Neural cell (in vitro differentiated cells): ENCODE measurements around the gene COG4. TPM values are rescaled to one million over a fixed set of nuclear protein-coding genes. Genes with fewer than 3 reads are reported as not detected.

Source experiments
- H2AFZ ChIP-seq: fragments of 200-600, 300-800 bp; sonication (generic), shearing (Covaris generic); 2 replicates; pipeline ENCODE4 v1.6.0; 2014; ENCODE audit warnings: low read depth, mild to moderate bottlenecking, antibody characterized with exemption, low read length, moderate library complexity
- H3F3A ChIP-seq: fragments of 200-600 bp; shearing (Covaris generic); 2 replicates; pipeline ENCODE4 v1.6.1; 2016; ENCODE audit warnings: mild to moderate bottlenecking, moderate library complexity, mixed read lengths, antibody characterized with exemption, low read length; ENCODE audit not compliant: insufficient read depth, poor library complexity, severe bottlenecking
- H3K27ac ChIP-seq: fragments of 200-600, 300-800 bp; sonication (generic), shearing (Covaris generic); 2 replicates; pipeline ENCODE4 v1.5.1; 2014; ENCODE audit warnings: mild to moderate bottlenecking, low read length, moderate library complexity
- H3K27me3 ChIP-seq: fragments of 300-800, 200-600 bp; sonication (generic), shearing (Covaris generic); 2 replicates; pipeline ENCODE4 v1.6.0; 2014; ENCODE audit warnings: mild to moderate bottlenecking, low read depth, low read length, moderate library complexity; ENCODE audit not compliant: insufficient read depth
- H3K36me3 ChIP-seq: fragments of 300-800, 200-600 bp; sonication (generic), shearing (Covaris generic); 2 replicates; pipeline ENCODE4 v1.5.1; 2014; ENCODE audit warnings: mild to moderate bottlenecking, antibody characterized with exemption, low read length, moderate library complexity; ENCODE audit not compliant: insufficient read depth
- H3K4me2 ChIP-seq: fragments of 300-800, 200-600 bp; sonication (generic), shearing (Covaris generic); 2 replicates; pipeline ENCODE4 v1.6.0; 2014; ENCODE audit warnings: mild to moderate bottlenecking, low read length
- H3K4me3 ChIP-seq: fragments of 300-800, 200-600 bp; sonication (generic), shearing (Covaris generic); 2 replicates; pipeline ENCODE4 v1.5.1; 2014; ENCODE audit warnings: mild to moderate bottlenecking, low read length, moderate library complexity
- H3K79me2 ChIP-seq: fragments of 200-600 bp; shearing (Covaris generic); replicated peaks from 2 replicates; pipeline ENCODE4 v1.6.0; 2014; ENCODE audit warnings: mild to moderate bottlenecking, low read length, moderate library complexity; ENCODE audit not compliant: insufficient read depth
- H3K9ac ChIP-seq: fragments of 300-800, 200-600 bp; sonication (generic), shearing (Covaris generic); 2 replicates; pipeline ENCODE4 v1.6.1; 2016; ENCODE audit warnings: mild to moderate bottlenecking, low read length, mixed read lengths
- H3K9me2 ChIP-seq: fragments of 200-600 bp; shearing (Covaris generic); 2 replicates; pipeline ENCODE4 v1.6.1; 2016; ENCODE audit warnings: mild to moderate bottlenecking, low read length, mixed read lengths; ENCODE audit not compliant: insufficient read depth
- H3K9me3 ChIP-seq: fragments of 200-600, 300-800 bp; sonication (generic), shearing (Covaris generic); 2 replicates; pipeline ENCODE4 v1.6.1; 2016; ENCODE audit warnings: mild to moderate bottlenecking, mixed run types, low read length, moderate library complexity, mixed read lengths
- H4K20me1 ChIP-seq: fragments of 200-600 bp; shearing (Covaris generic); 2 replicates; pipeline ENCODE4 v1.6.1; 2016; ENCODE audit warnings: mild to moderate bottlenecking, mixed run types; ENCODE audit not compliant: insufficient read depth
- CTCF ChIP-seq: fragments of 450-650 bp; IDR thresholded peaks from 2 replicates; pipeline ENCODE4 v1.5.1; 2014; ENCODE audit warnings: antibody characterized with exemption, mild to moderate bottlenecking, moderate library complexity; ENCODE audit not compliant: poor library complexity, severe bottlenecking
- EP300 ChIP-seq: fragments of 450-650 bp; conservative IDR thresholded peaks from 2 replicates; pipeline ENCODE4 v1.6.1; 2014; ENCODE audit warnings: antibody characterized with exemption, mild to moderate bottlenecking, moderate library complexity; ENCODE audit not compliant: poor library complexity, severe bottlenecking
- EZH2 ChIP-seq: fragments of 200-600, 300-800 bp; shearing (Covaris generic), sonication (generic); IDR thresholded peaks from 2 replicates; pipeline ENCODE4 v1.6.1; 2014; ENCODE audit warnings: antibody characterized with exemption, low read length, borderline replicate concordance, mild to moderate bottlenecking; ENCODE audit not compliant: insufficient read depth, poor library complexity, severe bottlenecking
- MXI1 ChIP-seq: fragments of 450-650 bp; conservative IDR thresholded peaks from 2 replicates; pipeline ENCODE4 v1.6.1; 2014; ENCODE audit warnings: antibody characterized with exemption, mild to moderate bottlenecking; ENCODE audit not compliant: poor library complexity, severe bottlenecking
- POLR2AphosphoS5 ChIP-seq: IDR thresholded peaks from 2 replicates; pipeline ENCODE4 v1.6.1; 2012
- RAD21 ChIP-seq: fragments of 450-650 bp; conservative IDR thresholded peaks from 2 replicates; pipeline ENCODE4 v1.6.1; 2014; ENCODE audit warnings: antibody characterized with exemption, mild to moderate bottlenecking, moderate library complexity
- REST ChIP-seq: IDR thresholded peaks from 2 replicates; pipeline ENCODE4 v1.6.1; 2012; ENCODE audit warnings: borderline replicate concordance
- TAF1 ChIP-seq: IDR thresholded peaks from 2 replicates; pipeline ENCODE4 v1.6.1; 2012; ENCODE audit warnings: low read depth
- polyA plus RNA-seq: library from polyadenylated mRNA; depleted of rRNA; stranded (reverse); fragments of >200 nt; gene quantifications from 2 replicates; pipeline ENCODE4 v1.2.3, GENCODE V29; 2014

The COG4 gene
- polyA plus RNA-seq, 1 donor from 2014 or later, result 185 TPM

DNA sequence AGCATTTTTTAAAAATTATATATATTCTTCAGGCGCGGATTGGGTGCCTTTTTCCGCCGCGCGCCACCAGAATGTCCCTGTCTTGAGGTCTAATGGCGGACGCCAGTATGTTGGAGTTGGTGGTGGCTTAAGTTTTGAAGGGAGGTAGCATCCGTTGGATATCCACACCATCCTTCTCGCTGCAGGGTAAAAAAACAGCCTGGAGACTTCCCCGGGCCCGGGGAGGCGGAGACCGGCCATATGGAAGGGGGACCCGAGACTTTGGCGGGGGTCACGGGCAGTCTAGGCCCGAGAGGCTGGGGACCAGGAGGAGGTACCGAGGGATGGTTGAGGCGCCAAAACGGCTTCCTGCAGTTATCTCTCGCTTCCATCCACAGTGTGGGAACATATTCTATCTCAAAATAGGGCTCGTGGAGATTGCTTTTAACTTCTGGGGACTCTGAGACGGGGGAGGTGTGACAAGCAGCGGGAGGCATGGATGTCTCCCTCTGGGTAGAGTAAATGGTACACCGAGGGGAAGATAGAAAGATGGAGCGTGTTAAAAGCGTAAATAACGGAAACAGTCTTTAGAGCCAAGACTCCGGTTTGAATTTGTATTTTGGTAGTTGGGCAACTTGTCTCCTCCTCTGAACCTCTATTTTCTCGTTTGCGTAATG lies 517 bp upstream of the COG4 start, which contains the start of gene SF3B3:
Gene SF3B3, plus strand, starts transcription at position 74 of the 656 bp plus-strand sequence. CDS start 2,841 bp downstream, outside the sequence.
- Histone ChIP-seq H4K20me1 (no peaks in the 10 kb centered on the region), H3K36me3 (peaks cover 6% of the 10 kb centered on the region), H3K9me3 (no peaks in the 10 kb centered on the region), H3K79me2 (peaks cover 58% of the 10 kb centered on the region), H3K9ac (peak within 1 kb of the TSS; percentile 88), H3K9me2 (no peaks in the 10 kb centered on the region), H3F3A (no peaks in the 10 kb centered on the region), H3K27ac (peak within 1 kb of the TSS; percentile 87), H2AFZ (peak within 1 kb of the TSS; percentile 70), H3K27me3 (no peaks in the 10 kb centered on the region), H3K4me3 (peak within 1 kb of the TSS; percentile 78), H3K4me2 (peak within 1 kb of the TSS; percentile 91)
- TF ChIP-seq CTCF (no peak), RAD21 (no peak), REST (peak; percentile 97), POLR2AphosphoS5 (peak; percentile 79), EZH2 (no peak), MXI1 (peak; percentile 95), EP300 (no peak), TAF1 (peak; percentile 92)

DNA sequence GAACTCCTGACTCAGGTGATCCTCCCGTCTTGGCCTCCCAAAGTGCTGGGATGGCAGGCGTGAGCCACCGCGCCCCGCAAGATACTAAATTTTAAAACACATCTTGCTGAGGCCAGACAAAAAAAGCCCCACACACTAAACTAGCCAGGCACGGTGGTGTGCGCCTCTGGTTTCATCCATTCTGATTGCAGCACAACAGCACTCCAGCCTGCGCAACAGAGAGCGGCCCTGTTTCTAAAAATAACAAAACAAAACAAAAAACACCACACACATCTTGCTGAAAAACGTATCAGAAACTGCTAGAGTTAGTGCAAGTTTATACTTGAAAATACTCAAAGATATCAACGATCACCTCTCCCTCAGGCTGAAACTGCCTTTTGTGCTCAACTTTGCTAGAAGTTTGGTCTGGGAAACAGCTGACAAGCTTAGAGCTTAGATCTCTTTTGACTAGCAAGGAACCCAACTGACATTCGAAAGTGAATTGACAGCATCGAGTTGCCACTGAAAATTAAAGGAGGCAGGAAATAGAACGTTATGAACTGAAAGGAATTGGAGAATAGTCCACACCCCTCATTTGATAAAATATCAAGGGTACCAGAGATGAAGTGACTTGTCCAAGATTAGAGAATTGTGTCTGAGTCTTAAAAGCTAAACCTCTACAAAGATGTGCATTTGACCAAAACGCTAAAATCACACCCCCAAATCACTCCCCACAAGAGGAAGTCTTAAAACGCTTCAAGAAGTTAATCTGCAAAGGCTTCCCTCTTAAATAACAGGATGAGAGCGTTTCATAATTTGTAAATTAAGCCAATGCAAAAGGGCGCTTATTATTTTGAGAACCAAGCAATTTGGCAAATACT lies 908 bp downstream of the COG4 start:
- TF ChIP-seq POLR2AphosphoS5, result no peak
- peak overlapping the region; percentile 70 for H2AFZ ChIP-seq
- H3K27ac ChIP-seq, result peak overlapping the region; percentile 87

More for the DNA sequence above, 908 bp downstream of the COG4 start:
- peak overlapping the region; percentile 88 for H3K9ac ChIP-seq
- no peaks in the 10 kb centered on the region for H3K9me3 ChIP-seq
- H3F3A ChIP-seq, result no peaks in the 10 kb centered on the region
- H3K4me2 ChIP-seq, result peak overlapping the region; percentile 91
- H3K27me3 ChIP-seq, result no peaks in the 10 kb centered on the region
- H3K4me3 ChIP-seq, result peak overlapping the region; percentile 78
- H3K36me3 ChIP-seq, result peaks cover 6% of the 10 kb centered on the region
- H4K20me1 ChIP-seq, result no peaks in the 10 kb centered on the region
- H3K9me2 ChIP-seq, result no peaks in the 10 kb centered on the region
- peaks cover 47% of the 10 kb centered on the region for H3K79me2 ChIP-seq
